GM12891 (cell line): Measurements from ENCODE around the gene PRKACA.

ENCODE experiments used
- PAX5 ChIP-seq: IDR thresholded peaks from 2 replicates; pipeline ENCODE4 v1.6.1; 2011; ENCODE audit warnings: low read length, moderate library complexity, mild to moderate bottlenecking; ENCODE audit not compliant: insufficient read depth, severe bottlenecking
- POLR2A ChIP-seq: IDR thresholded peaks from 2 replicates; pipeline ENCODE4 v1.6.1; 2011; ENCODE audit warnings: low read depth, low read length, control low read depth
- POLR2AphosphoS5 ChIP-seq: IDR thresholded peaks from 2 replicates; pipeline ENCODE4 v1.6.1; 2011; ENCODE audit warnings: low read depth, low read length, control low read depth
- POU2F2 ChIP-seq: IDR thresholded peaks from 2 replicates; pipeline ENCODE4 v1.6.1; 2011; ENCODE audit warnings: low read depth, mild to moderate bottlenecking, control low read depth, low read length, moderate library complexity
- SPI1 ChIP-seq: IDR thresholded peaks from 2 replicates; pipeline ENCODE4 v1.6.1; 2011; ENCODE audit warnings: low read depth, low read length, control low read depth
- TAF1 ChIP-seq: IDR thresholded peaks from 2 replicates; pipeline ENCODE4 v1.6.1; 2011; ENCODE audit warnings: low read depth, low read length, control low read depth

DNA sequence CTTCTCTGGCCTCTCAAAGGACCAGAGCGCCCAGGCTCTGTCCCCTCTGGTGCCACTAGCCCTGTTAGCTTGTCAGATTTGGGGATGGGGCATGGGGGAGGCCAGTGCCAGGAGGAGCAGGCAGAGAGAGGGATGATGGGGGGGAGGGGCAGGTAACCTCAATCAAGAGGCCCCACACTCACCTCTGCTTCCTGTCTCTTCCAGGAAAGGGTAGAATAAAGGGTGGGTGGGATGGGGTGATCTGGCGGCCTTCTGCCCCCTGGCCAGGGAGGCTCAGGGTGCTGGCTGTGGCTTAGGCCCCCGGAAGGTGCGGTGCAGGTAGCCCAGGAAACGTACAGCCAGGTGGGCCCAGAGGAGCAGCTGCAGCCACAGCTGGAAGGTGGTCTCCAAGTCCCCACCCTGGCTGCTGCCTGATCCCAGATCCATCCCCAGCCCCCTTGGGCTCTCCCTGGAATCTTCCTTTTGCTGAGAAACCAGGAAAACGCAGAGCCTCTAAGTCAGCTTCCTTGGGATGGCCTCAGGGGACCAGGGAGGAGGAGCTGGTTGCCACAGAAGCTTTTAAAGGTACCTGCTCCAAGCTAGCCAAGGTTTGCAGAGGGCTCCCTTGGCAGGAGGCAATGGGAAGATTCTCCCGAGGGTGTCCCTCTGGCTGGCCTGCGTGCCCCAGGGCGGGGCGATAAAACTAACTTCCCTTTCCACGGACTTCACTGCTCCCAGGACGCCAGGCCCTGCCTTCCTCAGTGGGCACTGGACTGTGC lies 5.3 kb downstream of the PRKACA start:
- no peak for TF ChIP-seq POLR2A
- no peak for TF ChIP-seq POLR2AphosphoS5
- no peak for TF ChIP-seq TAF1
- TF ChIP-seq POU2F2: no peak
- no peak for TF ChIP-seq SPI1
- TF ChIP-seq PAX5: no peak
